NCI-H146 (cell line): ENCODE measurements around the gene SLC35E4.
"Not testable (repeated sequence)": the region's sequence is repeated elsewhere in the genome, so short reads cannot be mapped to it uniquely, and the experiment has no call there.

ENCODE experiments used
- DNase-seq: peaks from one replicate; lab custom pipeline; 2025; lab: John Stamatoyannopoulos, UW

The SLC35E4 gene

DNA sequence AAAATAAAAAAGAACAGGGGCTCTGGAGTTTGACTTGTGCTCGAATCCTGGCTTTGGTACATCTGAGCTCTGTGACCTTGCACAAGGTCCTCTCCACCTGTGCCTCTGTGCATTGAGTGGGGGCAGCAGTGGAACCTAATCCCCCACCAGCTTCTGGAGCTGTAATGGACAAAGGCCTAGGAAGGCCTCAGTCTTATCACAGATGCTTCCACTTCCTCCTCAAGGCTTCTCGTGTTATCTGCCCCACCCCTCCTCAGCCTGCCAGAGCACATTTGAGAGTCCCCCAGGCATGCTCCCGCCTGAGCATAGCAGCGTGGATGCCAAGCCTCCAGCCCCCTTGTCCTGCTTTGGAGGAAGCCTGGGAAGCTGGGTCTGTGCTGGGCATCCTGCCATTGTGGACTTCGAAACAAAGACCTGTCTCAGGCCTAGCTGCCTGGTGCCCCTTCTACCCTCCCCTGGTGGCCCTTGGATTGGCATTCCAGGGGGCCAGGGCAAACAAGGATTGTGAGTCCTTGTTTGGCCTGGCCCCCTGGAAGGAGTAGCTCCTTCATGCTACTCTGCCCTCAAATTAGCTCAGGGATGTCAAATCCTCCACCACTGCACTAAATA is 15.0 kb downstream of the SLC35E4 start:
- DNase-seq, result no peak

DNA sequence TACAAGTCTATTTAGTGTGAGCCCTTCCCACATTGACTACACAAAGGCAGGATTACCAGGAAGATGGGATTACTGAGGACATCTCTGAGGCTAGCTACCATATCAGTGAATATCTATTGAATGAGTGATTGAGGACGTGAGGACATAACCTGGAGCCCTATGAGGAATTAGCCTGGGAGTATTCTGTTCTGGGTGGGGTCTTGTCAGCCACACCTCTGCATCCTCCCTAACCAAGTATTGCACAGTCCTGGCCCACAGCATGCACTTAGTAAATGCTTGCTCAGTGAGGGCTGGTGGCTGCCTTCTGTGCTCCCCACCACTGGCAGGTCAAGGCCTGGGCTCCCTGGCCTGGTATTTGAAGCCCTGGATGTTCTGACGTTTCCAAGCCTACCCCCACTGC is 17.3 kb downstream of the SLC35E4 start:
- no peak for DNase-seq

DNA sequence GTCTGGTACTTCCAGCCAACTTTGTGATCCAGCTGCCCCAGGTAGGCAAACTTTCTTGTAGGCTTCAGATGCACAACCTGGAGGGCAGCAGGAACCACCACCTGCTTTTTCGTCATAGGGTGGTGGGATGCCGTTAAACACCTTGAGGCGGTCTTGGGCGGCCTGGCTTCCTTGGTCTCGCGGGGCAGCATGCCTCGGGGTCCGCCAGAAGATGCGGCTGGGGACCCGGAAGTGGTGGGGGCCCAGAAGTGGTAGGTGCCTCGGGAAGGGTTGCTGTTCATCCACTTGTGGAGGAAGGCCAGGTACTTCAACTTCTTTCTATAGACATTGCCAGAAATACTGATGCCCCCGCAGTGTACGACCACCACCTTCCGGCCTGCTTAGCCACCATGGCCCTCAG is 18.8 kb downstream of the SLC35E4 start:
- no peak for DNase-seq

DNA sequence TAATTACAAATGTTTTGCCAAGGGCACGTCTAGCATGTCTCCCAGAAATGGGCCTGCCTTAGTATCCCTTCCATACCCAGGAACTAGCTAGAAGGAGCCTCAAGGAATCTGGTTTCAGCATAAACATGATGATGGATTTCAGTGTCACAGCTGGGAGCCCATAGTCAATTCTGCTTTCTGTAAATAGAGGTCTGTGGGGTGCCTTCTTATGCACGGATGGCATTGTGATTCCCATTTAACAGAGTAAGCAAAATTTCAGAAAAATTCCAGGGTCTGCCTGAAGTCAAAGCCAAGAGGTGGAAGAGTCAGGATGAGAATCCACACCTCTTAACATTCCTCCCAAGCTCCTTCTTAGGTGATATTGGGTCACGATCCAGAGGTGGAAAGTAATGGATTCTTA is 20.0 kb downstream of the SLC35E4 start:
- DNase-seq, result peak; percentile 18

DNA sequence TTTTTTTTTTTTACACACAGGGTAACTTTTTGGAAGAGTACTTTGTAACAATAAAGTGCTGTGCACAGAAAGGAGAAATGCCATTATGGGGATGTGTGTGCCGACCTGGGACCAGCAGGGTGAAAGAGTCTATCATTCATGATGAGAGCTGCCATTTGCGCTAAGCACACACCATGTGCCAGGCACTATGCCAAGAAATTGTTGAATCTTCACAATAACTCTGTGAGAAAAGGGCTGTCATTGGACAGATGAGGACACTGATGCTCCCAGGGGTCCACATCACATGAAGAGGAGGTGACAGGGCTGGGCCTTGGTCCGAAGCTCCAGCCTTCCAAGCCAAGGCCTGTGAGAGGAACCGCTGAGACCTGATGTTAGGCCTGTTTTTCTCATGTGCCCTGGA is 26.5 kb downstream of the SLC35E4 start:
- peak; percentile 62 for DNase-seq

DNA sequence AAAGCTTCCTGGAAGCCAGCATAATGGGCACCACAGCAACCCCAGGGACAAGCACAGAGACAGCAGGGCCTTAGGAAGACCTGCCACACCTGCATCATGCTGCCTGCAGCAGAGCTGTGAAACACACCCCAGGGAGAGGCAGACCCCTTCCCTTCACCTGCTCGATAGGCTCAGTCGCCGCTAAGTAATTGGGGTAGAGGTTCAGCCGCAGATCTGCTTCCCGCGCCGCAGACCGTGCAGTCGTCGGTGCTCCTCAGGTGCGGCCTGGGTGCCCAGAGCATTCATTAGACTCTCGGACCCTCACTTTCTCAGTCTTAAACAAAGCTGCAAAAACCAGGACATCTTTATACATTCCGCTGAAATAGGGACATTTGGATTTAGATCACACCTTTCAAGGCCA is 29.2 kb downstream of the SLC35E4 start:
- DNase-seq, result no peak

DNA sequence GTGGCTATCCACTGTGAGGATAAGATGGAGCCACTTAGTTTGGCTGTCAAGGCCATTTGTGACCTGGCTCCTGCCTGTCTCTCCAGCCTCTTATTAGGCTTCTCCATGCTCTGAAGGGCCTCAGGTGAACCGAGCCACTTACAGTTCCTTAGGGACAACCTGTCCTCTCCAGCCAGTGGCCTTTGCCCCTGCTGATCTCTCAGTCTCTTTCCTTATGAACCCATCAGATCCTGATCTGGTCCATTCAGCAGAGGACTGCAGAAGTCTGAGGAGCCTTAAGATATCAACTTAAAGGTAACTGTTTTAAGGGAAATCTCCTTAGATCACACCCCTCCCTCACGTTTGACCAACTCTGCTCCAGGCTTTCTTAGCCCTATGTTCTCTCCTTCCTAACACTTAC is 29.7 kb downstream of the SLC35E4 start:
- no peak for DNase-seq

DNA sequence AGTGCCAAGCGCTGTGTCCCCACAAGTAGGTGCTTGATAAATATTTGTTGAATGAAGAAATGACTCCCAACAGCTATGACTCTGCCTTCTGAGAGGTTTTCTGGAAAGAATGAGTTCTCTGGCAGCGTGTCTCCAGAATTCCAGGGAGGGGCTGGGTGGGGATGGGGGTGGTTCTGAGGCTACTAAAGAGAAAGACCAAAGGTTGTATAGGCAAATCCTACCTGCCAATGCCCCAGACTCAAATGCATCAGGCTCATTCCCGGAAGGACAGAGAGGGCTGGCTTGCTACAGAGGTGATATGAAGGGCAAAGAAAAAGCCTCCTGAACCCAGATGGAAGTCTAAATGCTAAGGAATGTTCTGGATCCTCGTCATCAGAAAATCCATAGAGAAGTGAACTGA is 30.2 kb downstream of the SLC35E4 start:
- DNase-seq, result no peak

DNA sequence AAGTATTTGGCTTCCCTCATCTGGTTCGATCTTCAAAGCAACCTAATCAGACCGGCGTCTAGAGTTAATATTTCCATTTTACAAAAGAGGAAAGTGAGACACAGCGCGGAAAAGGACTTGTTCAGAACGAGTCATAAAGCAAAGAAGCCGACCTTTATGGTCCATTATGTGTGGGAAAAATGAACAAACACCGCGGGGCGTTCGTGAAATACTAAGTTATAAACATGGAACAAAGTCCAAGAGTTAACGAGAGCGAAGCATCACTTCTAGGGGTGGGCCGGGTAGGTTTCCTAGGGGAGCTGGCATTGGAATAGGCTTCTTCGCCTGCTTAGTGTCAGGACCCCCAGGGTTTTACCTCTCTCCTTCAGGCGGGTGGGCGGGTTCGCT is 31.5 kb downstream of the SLC35E4 start:
- no peak for DNase-seq

DNA sequence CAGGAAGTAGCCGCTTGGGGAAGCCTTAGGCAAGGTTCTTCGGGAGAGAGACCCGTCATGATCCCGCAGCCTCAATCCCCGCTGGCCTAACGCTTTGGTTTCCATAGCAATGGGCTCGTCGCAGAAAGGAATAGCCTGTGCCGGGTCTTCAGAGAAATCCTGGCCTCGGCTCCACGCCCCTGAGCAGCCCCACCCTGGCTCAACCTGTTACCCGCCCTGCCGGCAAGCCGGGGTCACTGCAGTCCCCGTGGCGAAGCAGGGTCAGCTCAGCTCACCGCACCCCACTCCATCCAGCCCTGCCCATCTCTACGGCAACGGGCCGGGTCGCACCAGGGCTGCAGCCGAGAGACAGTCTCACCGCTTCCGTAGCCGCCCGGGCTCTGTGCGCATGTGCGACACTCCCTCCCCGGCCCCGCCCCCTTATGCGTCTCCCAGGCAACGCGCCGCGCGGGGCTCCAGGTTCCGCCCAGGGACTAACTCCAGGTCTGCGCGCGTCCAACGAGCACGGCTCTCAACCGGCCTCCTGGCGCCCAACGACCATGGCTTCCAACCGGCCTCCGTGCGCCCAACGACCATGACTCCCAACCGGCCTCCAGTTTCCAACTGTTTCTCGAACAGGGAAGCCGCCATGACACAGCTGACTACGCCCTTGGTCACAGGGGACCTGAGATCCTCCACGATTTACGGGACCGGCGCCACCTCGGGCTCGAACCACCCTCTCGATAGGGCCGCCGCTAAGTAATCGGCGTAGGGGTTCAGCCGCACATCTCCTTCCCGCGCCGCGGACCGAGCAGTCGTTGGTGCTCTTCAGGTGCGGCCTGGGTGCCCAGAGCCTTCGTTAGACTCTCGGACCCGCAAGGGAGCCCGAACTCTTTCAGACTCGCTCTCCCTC is 32.2 kb downstream of the SLC35E4 start, which contains the start of gene DUSP18:
TSS of gene DUSP18 (minus strand) at position 382 of the 892 bp plus-strand sequence. CDS start 3,872 bp downstream, outside the sequence.
- peak; percentile 90 for DNase-seq

DNA sequence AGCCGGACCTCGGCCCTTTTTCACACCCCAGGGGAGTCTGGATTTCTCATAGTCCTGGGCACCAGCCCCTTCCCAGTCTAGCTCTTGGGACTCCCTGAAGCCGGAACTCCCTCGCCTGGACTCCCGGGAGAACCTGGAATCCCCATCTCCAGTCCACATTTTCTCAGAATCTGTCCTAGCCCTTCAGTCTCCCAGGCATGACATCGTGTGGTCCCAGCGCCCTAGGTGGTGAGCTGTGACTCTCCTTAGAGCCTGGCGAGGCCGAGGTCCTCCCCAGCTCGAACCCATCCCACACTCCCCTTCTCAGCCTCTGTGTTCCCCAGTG is 32.8 kb downstream of the SLC35E4 start:
- peak; percentile 48 for DNase-seq

DNA sequence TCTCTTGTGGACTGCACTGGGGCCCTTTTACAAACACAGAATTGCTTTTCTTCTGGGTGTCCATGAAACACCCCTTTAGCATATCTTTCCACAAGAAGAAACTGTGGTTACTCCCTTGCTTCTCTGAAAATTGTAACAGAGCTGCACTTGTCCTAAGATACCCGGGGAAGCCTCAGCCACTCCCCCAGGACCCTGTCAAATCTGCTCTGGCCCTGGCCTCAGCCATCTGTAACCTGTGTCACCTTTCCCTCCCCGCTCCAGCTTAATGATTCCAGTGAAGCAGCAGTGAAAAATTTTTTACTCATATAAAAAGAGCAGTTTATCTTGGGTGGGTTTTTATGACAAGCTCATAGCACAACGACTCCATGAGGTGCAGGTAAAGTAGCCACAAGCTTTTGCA is 35.5 kb downstream of the SLC35E4 start:
- DNase-seq, result no peak

DNA sequence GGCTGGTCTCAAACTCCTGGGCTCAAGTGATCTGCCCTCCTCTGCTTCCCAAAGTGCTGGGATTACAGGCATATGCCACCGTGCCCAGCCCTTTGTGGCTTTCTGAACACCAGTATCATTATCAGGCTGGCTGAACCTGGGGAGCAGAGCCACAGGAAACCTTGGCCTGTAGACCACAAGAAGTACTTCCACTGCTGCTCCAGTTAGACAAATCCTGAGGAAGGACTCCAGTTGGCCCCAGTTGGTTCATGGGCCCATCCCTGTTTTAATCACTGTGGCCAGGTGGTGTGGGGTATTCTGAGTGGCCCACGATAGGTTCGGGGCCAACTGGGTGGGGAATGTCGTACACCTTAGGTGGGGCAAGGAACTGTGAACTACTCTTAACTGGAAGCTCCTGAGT is 37.6 kb downstream of the SLC35E4 start:
- no peak for DNase-seq

DNA sequence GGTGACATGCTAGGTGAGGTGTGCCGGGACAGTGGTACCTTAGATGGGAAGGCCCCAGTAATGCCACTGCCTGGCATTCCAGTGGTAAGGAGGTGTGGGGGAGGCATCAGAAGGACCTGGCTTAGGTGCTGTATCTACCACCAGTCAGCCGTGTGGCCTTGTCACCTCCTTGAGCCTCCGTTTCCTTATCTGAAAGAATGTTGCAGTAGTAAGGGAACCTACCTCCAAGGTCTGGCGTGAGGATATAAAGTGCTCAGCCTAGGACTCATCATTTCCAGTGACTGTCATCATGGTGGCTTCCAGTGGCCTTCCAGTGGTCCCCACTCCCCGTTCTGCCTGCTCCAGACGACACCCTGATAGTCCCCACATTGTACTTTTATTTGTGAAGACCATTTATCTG is 38.9 kb downstream of the SLC35E4 start:
- DNase-seq, result no peak

DNA sequence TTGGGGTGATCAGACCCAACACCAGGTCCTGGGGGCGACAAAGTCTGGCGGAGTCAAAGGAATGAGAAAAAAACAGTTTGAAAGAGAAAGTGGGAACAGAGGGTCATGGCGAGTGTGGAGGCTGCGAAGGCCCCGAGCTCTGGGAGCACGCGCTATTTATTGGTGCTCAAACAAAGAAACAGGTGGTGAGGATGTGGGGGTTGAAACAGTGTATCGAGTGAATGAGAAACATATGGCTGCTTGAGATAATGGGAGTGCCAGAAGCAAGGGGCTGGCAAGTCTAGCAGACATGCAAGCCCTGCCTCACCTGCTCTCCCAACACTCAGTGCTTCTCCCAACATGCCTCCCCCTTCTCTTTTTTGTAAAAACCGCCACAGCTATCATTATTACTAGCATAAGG is 39.9 kb downstream of the SLC35E4 start:
- DNase-seq, result peak; percentile 79

DNA sequence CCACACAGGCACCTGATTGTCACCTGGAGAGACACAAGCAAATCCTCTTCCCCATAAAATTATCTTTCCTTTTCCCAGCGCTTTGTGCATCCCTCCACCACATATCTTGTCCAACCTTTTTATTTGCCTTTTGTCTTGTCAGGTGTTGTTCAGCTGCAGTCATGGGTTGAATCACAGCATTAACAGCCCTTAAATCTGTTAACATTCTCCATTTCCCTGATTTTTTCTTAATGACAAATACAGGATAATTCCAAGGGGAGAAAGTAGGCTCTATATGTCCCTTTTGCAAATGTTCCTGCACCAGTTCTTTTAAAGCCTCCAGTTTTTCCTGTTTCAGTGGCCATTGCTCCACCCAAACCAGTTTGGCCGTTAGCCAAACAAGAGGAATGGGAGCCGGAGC is 41.0 kb downstream of the SLC35E4 start:
- not testable (repeated sequence) for DNase-seq

DNA sequence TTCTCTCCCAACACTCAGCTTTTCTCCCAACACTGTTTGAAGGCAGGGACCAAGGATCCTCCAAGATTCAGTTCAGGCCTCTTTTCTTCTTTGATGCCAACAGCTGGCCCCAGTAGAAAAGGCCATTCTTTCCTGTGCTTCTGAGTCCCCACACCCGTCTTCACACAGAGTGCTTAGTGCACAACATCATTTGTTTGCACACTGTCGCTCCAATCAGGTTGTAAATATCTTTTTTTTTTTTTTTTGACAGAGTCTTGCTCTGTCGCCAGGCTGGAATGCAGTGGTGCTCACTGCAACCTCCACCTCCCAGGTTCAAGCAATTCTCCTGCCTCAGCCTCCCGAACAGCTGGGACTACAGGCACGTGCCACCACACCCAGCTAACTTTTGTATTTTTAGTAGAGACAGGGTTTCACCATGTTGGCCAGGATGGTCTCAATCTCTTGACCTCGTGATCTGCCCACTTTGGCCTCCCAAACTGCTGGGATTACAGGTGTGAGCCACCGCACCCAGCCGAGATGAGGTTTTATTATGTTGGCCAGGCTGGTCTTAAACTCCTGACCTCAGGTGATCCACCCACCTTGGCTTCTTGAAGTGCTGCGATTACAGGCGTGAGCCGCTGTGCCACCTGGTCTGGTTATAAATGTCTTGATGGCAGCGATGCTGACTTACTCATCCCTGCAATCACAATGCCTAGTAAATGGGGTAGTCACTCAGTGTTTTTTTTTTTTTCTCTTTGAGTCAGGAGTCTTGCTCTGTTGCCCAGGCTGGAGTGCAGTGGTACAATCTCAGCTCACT is 44.5 kb downstream of the SLC35E4 start:
- DNase-seq, result not testable (repeated sequence)

DNA sequence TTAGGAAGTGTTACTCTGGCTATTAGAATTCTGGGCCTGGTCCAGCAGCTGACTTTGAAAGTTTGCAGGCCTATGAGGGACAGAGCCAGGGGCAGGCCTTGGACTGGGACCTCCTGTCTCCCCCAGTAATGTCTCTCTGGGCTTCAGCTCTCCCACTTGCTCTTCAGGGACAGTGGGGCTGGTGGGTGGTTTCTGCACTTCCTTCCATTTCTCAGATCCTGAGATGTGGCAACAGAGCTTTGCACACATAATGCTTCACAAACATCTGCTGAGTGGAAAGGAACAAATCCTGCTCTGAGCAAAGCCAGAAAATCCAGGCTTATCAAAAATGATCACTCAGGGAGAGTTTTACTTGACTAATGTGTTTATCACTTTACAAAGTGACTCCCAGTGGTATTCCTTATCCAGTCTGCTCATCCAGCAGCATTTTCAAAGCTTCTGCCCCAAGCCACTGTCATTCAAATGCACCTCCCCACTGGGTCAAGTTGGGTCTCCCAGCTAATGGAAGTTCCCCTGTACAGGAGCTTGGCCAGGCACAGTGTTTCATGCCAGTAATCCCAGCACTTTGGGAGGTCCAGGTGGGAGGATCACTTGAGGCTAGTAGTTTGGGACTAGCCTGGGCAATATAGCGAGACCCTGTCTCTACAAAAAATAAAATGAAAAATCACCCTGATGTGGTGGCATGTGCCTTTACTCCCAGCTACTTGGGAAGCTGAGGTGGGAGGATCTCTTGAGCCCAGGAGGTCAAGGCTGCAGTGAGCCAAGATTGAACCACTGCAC is 45.6 kb downstream of the SLC35E4 start:
- no peak for DNase-seq

DNA sequence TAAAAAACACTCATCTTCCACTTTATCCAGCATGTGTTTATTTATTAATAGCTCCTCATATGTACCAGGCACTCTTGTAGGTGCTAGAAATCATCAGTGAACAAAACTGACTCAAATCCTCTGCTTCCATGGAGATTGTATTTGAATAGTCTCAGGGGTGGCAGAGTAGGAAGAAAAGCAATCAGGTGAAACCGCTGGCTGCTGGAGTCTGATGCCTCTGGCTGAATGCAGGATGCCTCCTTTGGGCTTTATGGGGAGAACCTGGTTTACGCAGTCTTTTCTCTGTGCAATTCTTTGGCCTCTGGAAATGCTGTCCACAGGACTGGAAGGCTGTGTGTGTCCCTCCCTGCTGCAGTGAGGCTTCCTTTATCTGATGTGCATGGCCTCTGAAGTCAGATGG is 46.2 kb downstream of the SLC35E4 start:
- no peak for DNase-seq

DNA sequence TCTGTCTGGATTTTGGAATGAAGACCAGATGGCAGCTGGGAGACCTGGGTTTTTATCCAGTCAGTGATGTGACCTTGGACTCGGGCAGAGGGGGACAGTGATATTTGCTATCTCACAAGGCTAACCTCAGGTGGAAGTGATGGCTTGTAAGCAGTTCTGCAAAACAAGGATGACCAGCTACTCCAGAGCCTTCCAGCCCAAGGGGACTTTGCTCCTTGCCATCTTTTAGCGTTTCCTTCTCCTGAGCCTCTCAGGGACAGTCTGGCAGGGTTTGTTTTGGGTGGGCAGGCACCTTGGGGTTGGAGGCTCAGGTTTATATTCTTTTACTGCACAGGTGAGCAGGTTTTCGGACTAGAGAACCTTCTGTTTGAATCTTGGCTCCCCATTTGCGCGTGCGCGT is 49.6 kb downstream of the SLC35E4 start:
- DNase-seq, result no peak

DNA sequence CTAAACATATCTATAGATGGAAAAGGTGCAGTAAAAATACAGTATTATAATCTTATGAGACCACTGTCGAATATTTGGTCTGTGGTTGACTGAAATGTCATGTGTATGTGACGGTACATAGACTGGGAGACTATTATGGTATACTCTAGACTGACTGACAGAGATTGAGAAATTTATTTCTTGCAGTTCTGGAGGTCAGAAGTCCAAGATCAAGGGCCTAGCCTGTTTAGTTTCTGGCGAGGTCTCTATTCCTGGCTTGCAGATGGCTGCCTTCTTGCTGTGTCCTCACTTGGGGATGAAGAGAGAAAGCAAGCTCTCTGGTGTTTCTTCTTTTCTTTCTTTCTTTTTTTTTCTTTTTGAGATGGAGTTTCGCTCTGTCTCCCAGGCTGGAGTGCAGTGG is 51.8 kb downstream of the SLC35E4 start:
- no peak for DNase-seq

DNA sequence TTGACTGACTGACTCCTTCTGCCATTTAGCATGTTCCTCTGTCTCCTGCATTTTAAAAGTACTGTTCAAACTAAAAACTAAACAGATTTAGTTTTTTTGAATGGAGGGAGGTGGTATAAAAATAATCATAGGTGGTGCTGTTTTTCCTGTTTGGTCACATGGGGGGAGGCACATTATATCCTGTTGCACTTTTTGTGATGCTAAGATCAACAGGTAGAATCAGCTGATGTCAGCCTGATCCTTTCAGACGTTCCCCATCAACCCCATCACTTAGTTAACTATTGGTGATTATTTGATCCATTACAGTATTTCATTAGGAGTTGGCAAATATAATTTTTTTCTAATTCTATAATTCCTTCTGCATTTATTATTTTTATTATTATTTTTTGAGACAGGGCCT is 54.0 kb downstream of the SLC35E4 start:
- DNase-seq, result no peak
